ENCODE measurements around the gene GLMP. TPM values are rescaled to one million over a fixed set of nuclear protein-coding genes. Genes with fewer than 3 reads are reported as not detected.
A peak's percentile ranks its signal among the peaks of the same experiment; 100 is the strongest.

Gene GLMP
- total RNA-seq, 1 donor from 2014 or later, result 67.1 TPM

DNA sequence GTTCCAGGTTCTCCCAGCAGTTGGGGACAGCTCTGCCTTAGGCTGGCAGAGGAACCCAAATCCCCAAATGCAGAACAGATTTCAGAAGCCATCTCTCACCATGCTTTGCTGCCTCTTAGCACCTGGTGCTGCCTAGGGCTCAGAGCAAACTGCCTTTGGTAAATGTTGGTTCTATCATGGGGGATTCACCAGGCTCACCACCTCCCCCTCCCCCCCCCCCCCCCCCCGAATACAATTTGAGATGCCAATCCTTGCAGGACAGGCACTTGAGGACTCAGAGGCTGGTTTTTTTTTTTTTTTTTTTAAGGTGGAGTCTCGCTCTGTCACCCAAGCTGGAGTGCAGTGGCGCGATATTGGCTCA, 47.2 kb downstream of the GLMP start:
- no peak for DNase-seq (ENCODE audit: low spot score)

GRCh38 chr1:156247460-156248322, 47.8 kb downstream of the GLMP start, which contains the start of gene PAQR6:
PAQR6 (minus strand) TSS chr1:156248056; CDS start chr1:156246731, 1,325 bp downstream.
- peak; percentile 43 for DNase-seq (ENCODE audit: low spot score)

DNA sequence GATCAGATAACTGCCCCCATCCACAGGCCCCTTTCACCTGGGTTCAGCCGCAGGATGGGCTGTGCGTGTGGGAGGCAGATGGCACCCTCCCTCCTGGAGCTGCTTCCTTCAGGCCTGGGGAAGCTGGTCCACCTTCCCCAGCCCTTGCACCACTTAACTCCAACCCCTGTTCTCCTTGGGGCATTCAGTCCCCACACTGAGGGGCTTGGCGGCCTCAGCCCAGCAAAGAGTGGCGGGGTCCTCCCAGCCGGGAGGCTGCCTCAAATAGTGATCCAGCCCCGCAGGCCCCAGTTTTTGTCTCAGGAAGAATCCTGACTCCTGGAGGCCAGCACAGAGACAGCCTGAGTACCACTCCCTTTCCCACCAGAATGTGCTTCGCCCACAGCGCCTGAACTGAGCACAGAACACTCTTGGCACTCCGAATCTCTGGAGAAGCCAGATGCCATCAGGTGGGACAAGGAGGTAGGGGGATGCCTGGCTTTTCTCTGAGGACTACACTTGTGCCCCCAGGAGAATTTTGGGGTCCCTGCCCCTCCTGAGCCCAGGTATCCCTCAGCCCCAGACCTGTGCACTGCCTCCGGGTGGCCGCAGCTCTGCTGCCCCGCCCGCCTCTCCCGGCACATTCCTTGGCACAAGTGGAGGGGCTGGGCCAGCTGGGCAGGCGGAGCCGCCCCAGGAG, 48.6 kb downstream of the GLMP start:
- no peak for DNase-seq (ENCODE audit: low spot score)

- no peak for DNase-seq (ENCODE audit: low spot score)
These were observed 49.2 kb downstream of the GLMP start for GRCh38 chr1:156246241-156246780.

GRCh38 chr1:156245451-156246232, 49.8 kb downstream of the GLMP start:
- no peak for DNase-seq (ENCODE audit: low spot score)

GRCh38 chr1:156244712-156245111, 50.8 kb downstream of the GLMP start:
- no peak for DNase-seq (ENCODE audit: low spot score)

DNA sequence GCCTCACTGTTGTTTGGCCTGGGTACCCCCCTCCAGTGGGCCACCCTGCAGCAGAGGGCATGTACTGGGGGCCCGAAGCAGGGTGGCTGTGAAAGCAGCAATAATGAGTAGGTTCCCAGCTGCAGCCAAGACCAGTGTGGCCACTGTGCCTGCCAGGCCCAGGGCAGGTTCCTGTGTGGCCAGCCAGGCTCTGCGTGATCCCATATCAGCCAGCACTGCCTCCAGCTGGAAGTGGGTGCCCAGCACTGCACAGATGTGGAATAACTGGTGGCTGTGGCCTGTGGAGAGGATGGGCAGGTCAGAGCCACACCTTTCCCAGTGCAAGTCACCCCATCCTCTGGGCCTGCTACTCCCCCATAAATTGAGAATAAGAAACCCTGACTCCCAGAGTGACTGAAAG, 51.4 kb downstream of the GLMP start:
- no peak for DNase-seq (ENCODE audit: low spot score)

GRCh38 chr1:156242738-156243137, 52.7 kb downstream of the GLMP start:
- no peak for DNase-seq (ENCODE audit: low spot score)

Other genes starting within 250 kb of the GLMP start
- 34.1 TPM for gene UBQLN4, start 241.9 kb downstream of the GLMP start, total RNA-seq
- 77.0 TPM for gene LAMTOR2, start 240.9 kb downstream of the GLMP start, total RNA-seq
- gene RAB25, start 234.5 kb downstream of the GLMP start, total RNA-seq, result 103 TPM
- 1.4 TPM for gene MEX3A, start 213.2 kb downstream of the GLMP start, total RNA-seq
- 293 TPM for gene LMNA, start 181.0 kb downstream of the GLMP start, total RNA-seq
- 24.4 TPM for gene SEMA4A, start 142.1 kb downstream of the GLMP start, total RNA-seq
- gene SLC25A44, start 101.6 kb downstream of the GLMP start, total RNA-seq, result 25.0 TPM
- 43.4 TPM for gene PMF1, start 82.7 kb downstream of the GLMP start, total RNA-seq
- gene BGLAP, start 53.5 kb downstream of the GLMP start, total RNA-seq, result 3.0 TPM
- 7.6 TPM for gene PAQR6, start 47.6 kb downstream of the GLMP start, total RNA-seq
- 107 TPM for gene SMG5, start 12.9 kb downstream of the GLMP start, total RNA-seq
- 9.6 TPM for gene TMEM79, start 11.4 kb downstream of the GLMP start, total RNA-seq
- gene VHLL, start 3.6 kb upstream of the GLMP start, total RNA-seq, result not detected
- 202 TPM for gene CCT3, start 42.6 kb upstream of the GLMP start, total RNA-seq
- gene TSACC, start 42.8 kb upstream of the GLMP start, total RNA-seq, result not detected
- gene RHBG, start 73.5 kb upstream of the GLMP start, total RNA-seq, result 0.29 TPM
- 57.8 TPM for gene MEF2D, start 205.1 kb upstream of the GLMP start, total RNA-seq